DND-41 (cell line): ENCODE measurements around the gene CLEC20A.

Source experiments
- EZH2 ChIP-seq: IDR thresholded peaks from 3 replicates; pipeline ENCODE4 v1.6.1; 2012; ENCODE audit warnings: borderline replicate concordance, low read depth, mild to moderate bottlenecking, moderate library complexity, low read length, inconsistent platforms; ENCODE audit not compliant: severe bottlenecking
- TF ChIP-seq, protein P1 (sequence below): IDR thresholded peaks from 2 replicates; pipeline ENCODE4 v1.5.1; 2012; ENCODE audit warnings: borderline replicate concordance, low read length, moderate library complexity, mild to moderate bottlenecking; ENCODE audit not compliant: poor library complexity, severe bottlenecking; ENCODE audit errors: extremely low read depth

GRCh38 chr1:178438432-178438831 lies 58.3 kb downstream of the CLEC20A start:
- TF ChIP-seq, protein P1, sequence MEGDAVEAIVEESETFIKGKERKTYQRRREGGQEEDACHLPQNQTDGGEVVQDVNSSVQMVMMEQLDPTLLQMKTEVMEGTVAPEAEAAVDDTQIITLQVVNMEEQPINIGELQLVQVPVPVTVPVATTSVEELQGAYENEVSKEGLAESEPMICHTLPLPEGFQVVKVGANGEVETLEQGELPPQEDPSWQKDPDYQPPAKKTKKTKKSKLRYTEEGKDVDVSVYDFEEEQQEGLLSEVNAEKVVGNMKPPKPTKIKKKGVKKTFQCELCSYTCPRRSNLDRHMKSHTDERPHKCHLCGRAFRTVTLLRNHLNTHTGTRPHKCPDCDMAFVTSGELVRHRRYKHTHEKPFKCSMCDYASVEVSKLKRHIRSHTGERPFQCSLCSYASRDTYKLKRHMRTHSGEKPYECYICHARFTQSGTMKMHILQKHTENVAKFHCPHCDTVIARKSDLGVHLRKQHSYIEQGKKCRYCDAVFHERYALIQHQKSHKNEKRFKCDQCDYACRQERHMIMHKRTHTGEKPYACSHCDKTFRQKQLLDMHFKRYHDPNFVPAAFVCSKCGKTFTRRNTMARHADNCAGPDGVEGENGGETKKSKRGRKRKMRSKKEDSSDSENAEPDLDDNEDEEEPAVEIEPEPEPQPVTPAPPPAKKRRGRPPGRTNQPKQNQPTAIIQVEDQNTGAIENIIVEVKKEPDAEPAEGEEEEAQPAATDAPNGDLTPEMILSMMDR = no peak
- TF ChIP-seq EZH2 = no peak
